ELF-1 (cell line): ENCODE data around the gene NFASC.
A peak's percentile ranks its signal among the peaks of the same experiment; 100 is the strongest.

Source experiments
- DNase-seq: peaks from one replicate; pipeline ENCODE4 v3.0.0-alpha.2; 2016; ENCODE audit warnings: low read depth, low spot score

Gene NFASC

DNA sequence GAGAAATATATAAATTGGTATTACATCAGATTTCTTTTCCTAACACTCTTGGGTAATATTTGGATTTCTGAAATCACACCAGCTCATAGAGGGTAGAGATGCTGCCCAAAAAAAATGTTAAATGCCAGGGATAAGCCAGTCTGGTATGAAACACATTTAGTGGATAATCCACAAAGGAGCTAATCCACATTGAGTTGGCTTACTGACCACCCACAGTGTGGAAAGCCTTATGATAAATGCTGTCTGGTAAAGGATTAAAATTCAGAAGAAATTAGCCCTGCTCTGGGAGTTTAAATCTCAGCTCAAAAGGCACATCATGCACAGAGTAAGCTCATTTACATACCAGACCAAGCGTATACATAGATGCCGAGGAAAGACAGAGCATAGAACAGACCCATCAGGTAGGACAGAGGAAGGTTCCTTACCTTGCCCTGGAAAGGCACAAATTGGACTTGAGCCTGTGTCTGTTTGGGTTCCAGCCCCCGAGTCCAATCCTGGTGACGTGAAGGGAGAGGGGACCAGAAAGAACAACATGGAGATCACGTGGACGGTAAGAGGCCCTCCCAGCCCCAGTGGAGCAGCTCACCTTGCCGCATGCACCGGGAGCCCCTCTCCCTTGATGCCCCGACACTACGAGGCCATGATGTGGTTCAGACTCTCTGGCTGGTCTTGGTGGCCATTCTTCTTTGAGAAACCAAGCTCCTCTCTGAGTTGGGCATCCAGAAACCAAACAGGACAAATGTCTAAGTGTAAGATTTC lies 109.4 kb downstream of the NFASC start:
- DNase-seq, result no peak

DNA sequence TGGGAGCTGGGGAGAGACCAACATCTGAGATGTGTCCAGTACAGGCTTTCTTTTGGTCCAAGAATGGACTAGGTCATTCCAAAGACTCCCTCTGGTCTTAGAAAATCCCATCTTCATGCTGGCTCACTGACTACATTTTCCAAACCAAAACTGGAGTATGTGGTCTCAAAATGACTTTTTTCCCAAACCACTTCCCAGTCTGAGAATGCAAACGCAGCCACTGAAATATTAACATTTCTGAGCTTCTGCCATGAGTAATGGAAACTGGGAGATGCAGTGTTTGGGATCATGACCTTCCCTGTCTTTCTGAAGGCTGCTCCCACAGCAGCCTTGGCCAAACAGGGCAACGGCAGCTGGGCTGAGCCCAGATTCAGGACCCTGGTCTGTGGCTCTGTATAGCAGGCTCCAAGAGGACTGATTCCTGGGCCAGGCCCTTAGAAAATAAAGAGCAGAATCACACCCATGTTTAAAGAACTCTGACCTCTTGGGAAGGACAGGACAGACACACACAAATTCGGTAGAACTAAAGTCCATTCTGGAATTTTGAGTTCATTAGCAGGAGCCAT lies 110.3 kb downstream of the NFASC start:
- DNase-seq, result no peak

DNA sequence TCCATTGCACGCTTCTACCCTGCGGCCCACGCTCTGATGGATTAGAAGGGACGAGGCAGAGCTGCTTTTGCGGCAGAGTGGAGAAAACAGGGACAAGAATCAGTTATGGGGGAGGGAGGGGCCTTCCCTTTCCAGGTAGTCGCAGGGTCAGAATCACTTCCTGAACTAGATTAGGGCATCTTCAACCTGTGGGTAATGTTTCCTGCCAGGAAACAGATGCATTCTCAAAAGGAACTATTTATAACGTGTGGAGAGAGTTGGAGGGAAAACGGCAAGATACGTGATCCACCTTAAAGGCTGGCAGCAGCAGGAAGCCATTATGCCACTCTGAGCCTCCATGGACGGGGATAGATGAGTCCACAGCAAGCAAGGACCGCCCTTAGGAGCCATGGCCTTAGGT lies 112.5 kb downstream of the NFASC start:
- no peak for DNase-seq

DNA sequence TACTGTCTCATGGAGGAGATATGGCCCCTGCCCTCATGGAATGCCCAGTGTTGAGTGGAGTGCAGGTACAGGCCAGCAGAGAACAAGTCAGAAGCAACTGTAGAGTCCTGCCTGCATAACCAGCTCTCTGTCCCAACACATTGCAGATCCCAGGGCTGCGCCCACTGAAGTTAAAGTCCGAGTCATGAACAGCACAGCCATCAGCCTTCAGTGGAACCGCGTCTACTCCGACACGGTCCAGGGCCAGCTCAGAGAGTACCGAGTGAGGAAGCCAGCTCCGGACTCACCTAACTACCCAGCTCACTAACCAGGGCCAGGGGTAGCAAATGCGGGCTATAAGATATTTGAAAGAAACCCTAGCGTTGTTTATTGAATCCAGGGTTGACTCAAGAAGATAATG lies 113.2 kb downstream of the NFASC start:
- DNase-seq, result no peak

DNA sequence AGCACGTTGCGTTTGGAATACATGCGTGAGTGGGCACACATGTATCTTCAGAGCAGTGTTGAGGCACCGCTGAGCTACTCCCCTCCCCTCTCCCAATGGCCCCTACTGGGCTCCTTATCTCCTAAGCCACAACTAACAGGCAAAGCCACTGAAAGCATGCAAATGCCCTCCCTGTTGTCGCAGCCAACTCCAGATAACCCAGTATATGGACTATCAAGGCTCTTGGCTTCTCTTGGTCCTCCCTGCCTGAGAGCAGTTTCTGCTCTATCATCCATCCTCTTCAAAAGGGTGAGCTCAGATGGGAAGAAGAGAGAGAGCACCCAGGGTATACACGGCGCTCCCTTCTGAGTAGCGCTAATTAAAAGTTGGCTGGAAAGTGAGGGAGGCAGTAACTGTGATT lies 113.8 kb downstream of the NFASC start:
- DNase-seq, result no peak

DNA sequence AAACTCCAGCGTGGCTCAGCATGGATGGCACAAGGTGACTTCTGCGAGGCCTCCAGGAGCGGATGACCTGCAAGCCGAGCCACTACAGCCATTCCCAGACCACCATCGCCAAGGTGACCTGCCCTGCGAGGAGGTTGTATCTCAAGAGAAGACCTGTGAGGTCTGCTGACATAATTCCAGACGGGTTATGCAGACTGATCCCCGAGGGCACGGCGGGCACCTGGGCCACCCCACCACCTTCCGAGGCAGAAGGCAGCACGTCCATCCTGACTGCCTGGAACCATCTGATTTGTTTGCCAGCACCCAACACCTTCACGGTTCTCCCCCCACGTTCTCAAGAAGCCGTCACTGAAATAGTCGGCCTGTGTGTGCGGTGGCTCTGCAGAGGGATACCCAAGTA lies 115.5 kb downstream of the NFASC start:
- no peak for DNase-seq

DNA sequence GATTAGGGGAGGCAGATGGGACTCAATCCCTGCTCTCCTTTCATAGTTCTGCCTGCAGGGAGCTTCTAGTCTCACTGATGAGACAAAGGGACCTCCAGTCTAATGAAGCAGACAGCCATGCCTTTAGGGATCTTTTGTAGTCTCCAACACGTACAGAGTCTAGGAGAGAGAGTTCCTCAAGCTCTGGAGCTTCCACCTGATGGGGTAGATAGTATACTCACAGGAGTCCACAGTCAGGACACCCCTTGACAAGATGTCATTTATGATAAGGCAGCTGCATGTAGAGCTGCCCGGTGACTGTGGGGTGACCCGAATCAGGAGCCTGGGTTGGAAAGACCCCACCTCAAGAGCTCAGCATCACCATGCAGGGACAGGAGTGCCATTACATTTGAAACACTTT lies 117.0 kb downstream of the NFASC start:
- no peak for DNase-seq

DNA sequence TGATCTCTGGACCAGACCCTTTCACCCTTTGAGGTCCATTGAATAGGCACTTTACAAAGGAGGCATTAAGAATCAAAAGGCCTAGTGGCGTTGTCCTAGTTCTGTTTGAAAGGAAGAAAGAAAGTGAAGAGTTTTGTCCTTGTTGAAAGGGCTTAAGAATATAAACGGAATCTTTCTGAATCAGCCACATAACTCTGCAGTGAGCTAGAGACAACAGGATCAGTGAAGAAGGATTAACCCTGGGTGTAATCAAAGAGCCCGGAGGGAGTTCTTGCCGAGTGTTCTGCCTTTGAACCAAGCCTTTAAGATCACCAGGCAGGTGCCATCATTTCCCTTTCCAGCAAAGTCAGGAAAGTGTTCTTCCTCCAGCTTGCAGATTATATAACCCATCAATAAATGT lies 117.5 kb downstream of the NFASC start:
- DNase-seq, result no peak

DNA sequence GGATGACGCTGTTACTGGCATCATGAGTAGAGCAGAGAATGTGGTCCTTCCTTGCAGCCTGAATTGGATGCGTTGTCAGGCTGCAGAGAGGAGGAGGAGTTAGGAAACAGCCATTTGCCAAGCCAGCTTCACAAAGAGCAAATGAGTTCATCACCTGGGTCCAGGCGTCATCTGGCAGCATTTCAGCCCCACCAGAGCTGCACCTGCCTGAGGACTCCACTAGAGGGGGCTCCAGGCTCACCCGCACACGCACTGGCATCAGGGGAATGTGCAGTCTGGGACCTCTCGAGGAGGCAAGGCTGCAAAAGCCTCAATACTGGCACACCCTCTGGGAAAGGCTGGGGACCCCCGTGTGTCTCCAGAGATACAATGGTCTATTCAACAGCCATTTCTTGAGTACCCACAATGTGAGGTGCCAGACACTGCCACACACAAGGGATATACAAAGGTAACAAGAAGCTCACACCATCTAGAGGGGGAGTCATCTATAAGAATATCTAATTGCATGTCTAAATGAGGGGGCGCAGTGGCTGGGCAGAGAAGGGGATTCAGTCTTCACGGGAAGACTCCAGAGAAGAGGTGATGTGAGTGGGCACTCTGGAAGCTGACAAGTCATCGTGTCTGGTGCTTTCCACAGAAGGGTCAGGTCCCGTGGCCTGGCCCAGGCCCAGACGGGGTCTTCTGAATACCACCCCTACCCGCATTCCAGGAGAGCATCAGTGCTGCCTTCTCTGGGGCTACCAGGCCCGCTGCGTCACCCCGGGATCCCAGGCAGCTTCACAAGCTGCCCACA lies 118.8 kb downstream of the NFASC start:
- DNase-seq, result peak; percentile 94

DNA sequence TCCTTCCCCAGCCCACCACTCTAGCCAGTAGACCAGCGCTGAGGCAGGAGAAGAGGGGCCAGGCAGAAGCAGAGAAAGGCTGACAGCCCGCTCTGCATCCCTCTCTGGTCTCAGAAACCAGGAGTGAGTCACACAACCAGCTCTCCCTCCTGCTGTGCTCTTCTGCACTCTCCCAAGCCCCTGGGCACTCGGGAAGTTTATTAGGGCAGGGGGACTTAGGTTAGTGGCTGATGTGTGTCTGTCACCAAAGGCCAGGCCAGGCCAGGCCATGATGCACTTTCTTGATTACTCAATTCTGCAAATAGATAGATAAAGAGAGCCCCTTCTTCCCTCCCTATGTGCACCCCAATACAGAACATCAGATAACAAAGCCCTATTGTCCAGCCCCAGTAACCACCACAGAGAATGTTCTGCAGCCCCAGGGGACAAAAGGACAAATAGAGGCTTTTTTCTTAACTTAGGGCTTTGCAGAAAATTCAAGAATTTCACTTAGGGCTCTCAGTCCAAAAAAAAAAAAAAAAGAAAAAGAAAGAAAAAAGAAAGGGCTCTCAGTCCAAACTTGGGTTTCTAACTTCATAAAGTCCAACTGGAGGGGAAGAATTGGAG lies 119.5 kb downstream of the NFASC start:
- peak; percentile 74 for DNase-seq

DNA sequence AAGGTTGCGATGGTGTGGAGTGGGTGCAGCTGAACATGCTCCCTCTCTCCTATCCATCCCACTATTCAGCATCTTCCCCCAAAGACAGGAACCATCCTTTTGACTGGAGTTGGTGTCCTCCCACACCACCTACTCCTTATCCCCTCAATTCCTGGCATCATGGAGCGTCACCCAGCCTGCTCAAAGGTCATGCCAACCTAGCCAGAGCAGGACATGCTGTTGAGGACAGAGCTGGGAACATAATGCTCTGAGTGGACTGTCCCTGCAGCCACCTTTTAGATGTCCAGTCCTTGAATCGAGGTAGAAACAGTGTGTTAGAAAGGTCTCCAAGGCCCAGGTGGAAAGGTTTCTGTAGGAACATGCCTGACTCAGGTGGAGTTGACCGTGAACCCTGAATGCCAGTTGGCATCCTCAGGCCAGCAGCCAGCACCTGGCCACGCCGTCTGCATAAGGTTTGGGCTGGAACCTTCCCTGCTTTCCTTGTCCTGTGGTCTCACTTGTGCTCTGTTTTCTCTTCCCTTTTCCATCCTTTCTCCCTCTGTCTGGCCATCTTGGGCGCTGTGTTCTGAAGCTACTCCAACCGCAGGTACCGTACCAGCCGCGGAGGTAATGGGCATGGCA lies 120.2 kb downstream of the NFASC start:
- DNase-seq, result no peak

DNA sequence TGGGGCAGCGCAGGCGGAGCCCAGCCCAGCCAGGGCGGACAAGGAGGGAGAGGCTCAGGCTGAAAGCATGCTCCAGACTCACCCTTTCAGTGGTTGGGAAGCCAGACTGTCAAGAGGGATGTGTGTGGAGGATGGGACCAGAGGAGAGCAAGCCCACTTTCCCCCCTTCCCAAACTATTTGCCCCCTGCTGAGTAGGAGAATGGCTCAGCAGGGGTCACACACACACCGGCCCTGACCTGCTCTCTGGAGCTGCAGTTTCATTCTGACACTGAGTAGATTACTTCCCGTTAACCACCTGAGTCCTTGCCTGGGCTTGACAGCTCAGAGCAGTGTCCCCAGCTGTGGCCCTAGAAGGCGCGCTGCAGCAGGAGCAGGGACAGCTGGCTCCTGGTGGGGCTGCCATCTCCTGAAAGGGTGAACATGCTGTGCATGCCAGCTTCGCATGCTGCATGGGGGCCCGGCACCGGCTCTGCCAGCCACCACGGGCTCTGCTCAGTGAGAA lies 120.7 kb downstream of the NFASC start:
- peak; percentile 90 for DNase-seq

DNA sequence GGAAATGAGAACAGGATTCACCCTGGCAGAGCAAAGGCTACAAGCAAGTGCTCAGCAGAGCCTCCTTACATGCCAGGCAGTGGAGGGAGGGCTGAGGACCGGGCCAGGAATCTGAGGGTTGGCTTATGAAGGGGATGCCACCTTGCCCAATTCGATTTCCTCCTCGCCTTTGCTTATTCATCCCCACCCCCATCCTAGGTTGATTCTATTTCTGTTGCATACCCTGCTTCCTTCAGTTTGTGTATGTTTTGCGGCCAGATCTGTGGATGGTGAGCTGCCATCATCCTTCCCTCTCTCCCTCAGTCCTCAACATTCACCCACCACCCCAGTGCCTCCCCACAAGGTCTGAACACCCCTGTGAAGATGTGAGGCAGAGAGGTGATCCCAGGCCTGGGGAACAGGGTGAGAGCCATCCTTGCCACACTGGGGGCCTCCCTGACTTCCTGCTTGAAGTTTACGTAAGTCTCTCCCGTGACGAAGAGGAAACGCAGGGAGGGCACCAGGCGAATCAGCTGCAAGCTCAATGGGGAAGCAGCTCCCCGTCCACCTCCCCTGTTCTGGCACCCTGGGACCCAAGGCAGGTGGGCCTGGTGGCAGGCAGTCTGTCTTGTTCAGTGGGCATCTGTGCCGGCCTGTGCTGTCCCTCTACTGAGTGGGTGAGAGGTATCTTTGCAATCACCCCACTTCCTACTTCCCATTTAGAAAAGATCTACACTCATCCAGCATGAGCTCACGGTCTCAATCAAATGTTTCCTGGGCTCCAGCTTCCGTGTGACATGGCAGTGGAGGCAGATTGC lies 121.7 kb downstream of the NFASC start:
- DNase-seq, result no peak

DNA sequence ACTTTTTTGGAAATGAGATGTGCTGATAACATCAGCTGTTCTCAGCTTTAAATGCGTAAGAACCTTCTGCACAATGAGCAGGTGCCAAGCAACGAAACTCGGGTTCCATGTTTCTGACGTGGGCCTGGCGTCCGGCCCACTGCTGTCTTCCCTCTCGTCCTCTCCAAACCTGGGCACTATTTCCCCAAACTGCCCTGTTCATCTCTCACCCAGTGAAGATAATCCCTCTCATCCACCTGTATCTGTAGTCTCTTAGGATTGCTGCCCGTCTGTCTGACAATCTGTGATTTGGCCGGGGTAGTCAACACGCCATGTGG lies 122.3 kb downstream of the NFASC start:
- DNase-seq, result no peak

DNA sequence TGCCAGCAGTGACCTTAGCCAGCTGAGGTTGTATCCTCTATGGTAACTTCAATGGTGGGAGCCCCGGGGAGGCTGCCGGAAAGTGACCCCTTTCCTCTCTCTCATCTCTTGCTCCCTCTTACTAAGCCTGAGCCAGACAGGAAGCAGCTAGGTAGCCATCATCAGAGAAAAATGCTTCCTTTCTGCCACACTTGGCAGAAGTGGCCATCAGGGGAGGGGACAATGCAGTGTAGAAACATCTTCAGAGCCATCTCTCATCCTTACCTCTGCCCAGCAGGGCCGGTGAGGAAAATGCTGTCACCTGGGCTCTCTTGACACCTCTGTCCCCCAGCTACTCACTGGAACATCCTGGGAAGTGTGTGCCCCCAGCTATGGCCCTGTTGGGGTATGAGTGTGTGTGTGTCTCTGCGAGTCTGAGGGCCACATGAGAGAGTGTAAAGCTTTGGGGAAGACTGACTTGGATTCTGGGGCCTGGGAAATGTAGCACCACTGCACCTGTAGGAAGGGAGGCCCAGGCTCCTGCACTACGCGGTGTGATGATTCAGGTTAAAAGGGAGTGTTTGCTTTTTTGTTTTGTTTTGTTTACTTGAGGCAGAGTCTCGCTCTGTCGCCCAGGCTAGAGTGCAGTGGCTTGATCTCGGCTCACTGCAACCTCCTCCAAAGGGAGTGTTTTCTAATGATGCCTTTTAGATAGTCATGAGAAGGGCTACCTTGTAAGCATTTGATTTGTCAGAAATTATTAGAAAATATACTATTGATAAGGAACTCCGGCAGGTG lies 123.6 kb downstream of the NFASC start:
- no peak for DNase-seq

DNA sequence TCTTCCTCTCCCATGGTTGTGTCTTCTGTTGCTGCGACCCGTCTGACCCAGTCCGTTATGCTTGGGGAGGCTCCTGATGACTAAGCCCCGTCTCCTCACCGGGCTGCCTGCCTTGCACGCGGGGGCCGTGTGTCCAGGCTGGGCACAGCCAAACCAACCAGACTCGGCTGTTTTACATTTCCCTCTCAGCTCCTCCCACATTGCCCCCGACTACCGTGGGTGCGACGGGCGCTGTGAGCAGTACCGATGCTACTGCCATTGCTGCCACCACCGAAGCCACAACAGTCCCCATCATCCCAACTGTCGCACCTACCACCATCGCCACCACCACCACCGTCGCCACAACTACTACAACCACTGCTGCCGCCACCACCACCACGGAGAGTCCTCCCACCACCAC lies 126.3 kb downstream of the NFASC start:
- DNase-seq, result no peak

DNA sequence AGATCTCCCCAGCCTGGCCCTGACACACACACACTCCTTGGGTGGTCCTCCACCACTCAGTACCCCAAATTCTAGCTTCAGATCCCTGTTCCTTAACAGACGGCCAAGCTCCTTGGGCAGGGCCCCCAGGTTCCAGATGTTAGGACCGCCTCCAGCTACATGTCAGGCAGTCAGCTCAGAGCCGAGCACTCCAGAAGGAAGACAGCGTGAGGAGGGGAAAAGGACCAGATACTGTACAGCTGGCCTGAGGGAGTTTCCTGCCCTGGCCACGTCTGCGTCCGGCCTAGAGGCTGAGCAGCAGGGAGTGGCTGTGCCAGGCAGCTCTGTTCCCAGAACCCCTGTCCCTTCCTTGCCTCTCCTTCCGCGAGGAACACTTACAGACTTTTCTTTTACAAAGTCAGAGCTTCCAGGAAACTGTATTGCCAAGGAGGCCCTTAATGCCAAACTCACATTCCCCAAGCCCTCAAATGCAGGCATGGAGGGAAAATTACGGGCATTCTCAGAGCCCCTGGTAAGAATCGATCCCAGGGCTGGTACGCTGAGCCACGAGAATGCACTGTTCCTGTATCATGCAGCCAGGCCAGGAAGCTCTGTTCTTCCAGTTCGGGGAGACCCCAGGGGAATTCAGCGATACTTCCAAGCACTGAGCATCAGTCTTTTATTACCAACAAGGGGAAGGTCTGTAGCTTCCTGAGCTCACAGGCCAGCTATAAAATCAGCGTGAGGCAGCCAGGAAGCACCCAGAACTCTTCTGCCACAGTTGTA lies 127.1 kb downstream of the NFASC start:
- no peak for DNase-seq

DNA sequence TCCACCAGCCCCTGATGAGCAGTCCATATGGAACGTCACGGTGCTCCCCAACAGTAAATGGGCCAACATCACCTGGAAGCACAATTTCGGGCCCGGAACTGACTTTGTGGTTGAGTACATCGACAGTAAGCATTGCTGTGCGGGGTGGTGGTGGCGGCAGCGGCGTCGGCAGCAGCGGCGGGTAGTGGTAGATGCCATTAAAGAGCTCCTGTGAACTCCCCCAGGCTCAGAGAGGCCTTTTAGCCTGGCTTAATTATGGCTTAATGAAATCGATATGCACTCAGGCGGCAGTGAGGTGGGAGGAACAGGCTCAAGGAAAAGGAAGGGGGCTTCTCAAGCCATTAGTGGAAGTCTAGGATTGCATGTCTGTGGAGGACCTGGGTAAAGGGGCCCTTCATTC lies 130.5 kb downstream of the NFASC start:
- no peak for DNase-seq

DNA sequence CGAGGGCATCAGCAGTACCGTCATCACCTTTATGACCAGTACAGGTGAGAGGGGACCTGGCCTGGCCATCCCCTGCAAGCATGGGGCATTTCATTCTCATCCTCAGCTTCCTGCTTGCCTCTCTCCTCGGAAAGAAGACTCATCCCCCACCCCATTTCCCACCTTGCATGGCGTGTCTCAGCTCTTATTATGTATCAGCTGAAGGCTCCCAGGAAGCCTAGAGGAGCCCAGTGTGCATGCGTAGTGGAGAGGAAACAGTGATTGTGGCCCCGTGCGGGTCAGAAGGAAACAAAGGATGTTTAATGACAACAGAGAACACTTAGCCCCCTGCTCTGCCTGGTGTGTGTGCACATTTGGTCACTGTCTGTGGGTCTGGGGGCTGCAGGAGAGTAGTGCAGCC lies 132.0 kb downstream of the NFASC start:
- DNase-seq, result peak; percentile 26
